Common myeloid progenitor, CD34-positive (primary cell): ENCODE measurements around the gene CD93.

ENCODE experiments used
- CTCF ChIA-PET: fragments of 350-600 bp; sonication (Branson Sonifier 250); formaldehyde crosslinking; loops from one replicate; lab custom pipeline; 2021; ENCODE audit warnings: antibody characterized with exemption; lab: Charles Lee
- POLR2A ChIA-PET: fragments of 350-600 bp; sonication (Branson Sonifier 250); formaldehyde crosslinking; loops from one replicate; lab custom pipeline; 2021; ENCODE audit warnings: antibody characterized with exemption; lab: Charles Lee
- DNase-seq, 3 donors: peaks; one replicate each; pipeline versions ENCODE4 v3.0.0 to v3.0.0-alpha.2; 2013
- H3K27ac ChIP-seq, 2 experiments: 1 replicate in 1 of 2; 2 replicates in 1 of 2; pipeline ENCODE4 v1.7.0; 2013; ENCODE audit warnings: inconsistent platforms in 2 of 2, low read length in 2 of 2, mild to moderate bottlenecking in 2 of 2, low read depth in 1 of 2, moderate library complexity in 1 of 2; ENCODE audit not compliant: severe bottlenecking in 2 of 2, insufficient read depth in 1 of 2, poor library complexity in 1 of 2
- H3K27me3 ChIP-seq, 5 experiments: replicated peaks in 2 of 5; 1 replicate in 3 of 5; 2 replicates in 2 of 5; pipeline versions ENCODE4 v1.6.1 to v1.7.0; 2013; ENCODE audit warnings: low read length in 4 of 5, mild to moderate bottlenecking in 2 of 5, moderate library complexity in 2 of 5, inconsistent platforms in 1 of 5; ENCODE audit not compliant: insufficient read depth in 5 of 5, control insufficient read depth in 4 of 5
- H3K36me3 ChIP-seq, 4 experiments: 1 replicate in 2 of 4; 2 replicates in 2 of 4; pipeline versions ENCODE4 v1.6.1 to v1.7.0; 2013; ENCODE audit warnings: low read length in 3 of 4, control low read depth in 1 of 4, mild to moderate bottlenecking in 1 of 4; ENCODE audit not compliant: control insufficient read depth in 4 of 4, insufficient read depth in 4 of 4
- H3K4me1 ChIP-seq, 4 experiments: 1 replicate in 3 of 4; 2 replicates in 1 of 4; pipeline versions ENCODE4 v1.6.1 to v1.7.1; 2013; ENCODE audit warnings: low read length in 3 of 4, mild to moderate bottlenecking in 3 of 4, control low read depth in 1 of 4, inconsistent platforms in 1 of 4, moderate library complexity in 1 of 4; ENCODE audit not compliant: control insufficient read depth in 4 of 4, insufficient read depth in 4 of 4; ENCODE audit errors: control extremely low read depth in 1 of 4
- H3K4me3 ChIP-seq, 7 experiments: 1 replicate in 4 of 7; 2 replicates in 3 of 7; pipeline versions ENCODE4 v1.5.1 to v1.7.0; 2013; ENCODE audit warnings: mild to moderate bottlenecking in 7 of 7, low read length in 6 of 7, moderate library complexity in 6 of 7, inconsistent platforms in 2 of 7, low read depth in 2 of 7, control low read depth in 1 of 7; ENCODE audit not compliant: insufficient read depth in 4 of 7, control insufficient read depth in 1 of 7; ENCODE audit errors: extremely low read depth in 1 of 7
- H3K9me3 ChIP-seq, 5 experiments: 1 replicate in 4 of 5; 2 replicates in 1 of 5; pipeline versions ENCODE4 v1.6.1 to v1.7.1; 2013; ENCODE audit warnings: low read length in 4 of 5, mild to moderate bottlenecking in 2 of 5, inconsistent platforms in 1 of 5, low read depth in 1 of 5, moderate library complexity in 1 of 5; ENCODE audit not compliant: control insufficient read depth in 4 of 5, insufficient read depth in 2 of 5; ENCODE audit errors: control extremely low read depth in 1 of 5
- WGBS: methylation state at CpG from one replicate; pipeline ENCODE4 v1.1.5; 2013; ENCODE audit not compliant: insufficient coverage; 5-methylcytosine and 5-hydroxymethylcytosine counted together

The CD93 gene

DNA sequence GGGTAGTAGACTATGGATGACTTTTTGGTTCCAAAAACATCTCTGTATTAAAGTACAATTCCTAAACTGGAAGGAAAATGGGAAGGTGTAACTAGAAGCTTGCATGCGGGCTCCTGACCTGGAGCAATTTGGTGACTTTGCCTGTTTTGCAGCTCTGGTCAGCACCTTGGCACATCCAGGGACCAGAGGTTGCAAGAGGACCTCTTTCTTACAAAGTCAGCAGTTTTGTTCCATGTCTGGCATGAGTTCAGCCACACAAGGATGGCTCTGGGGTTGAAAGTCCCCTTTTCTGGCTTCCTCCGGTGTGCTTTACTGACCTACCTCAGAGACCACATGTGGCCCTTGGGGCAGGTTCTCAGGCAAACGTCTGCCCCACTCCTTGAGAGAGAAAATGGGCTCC, 22.7 kb upstream of the CD93 start:
- 94% methylated on average over 3 of the region's 3 CpGs for WGBS
- H3K4me3 ChIP-seq, result no peak overlapping the region
- CTCF ChIA-PET, result no interaction called here
- H3K27me3 ChIP-seq, result no peaks in the 10 kb centered on the region
- POLR2A ChIA-PET, result no interaction called here
- peaks cover 2 to 23% (median 8%) of the 10 kb centered on the region in 4 experiments for H3K4me1 ChIP-seq
- DNase-seq, result no peak
- H3K27ac ChIP-seq, result no peak overlapping the region
- H3K36me3 ChIP-seq, result no peaks in the 10 kb centered on the region
- H3K9me3 ChIP-seq, result no peaks in the 10 kb centered on the region

DNA sequence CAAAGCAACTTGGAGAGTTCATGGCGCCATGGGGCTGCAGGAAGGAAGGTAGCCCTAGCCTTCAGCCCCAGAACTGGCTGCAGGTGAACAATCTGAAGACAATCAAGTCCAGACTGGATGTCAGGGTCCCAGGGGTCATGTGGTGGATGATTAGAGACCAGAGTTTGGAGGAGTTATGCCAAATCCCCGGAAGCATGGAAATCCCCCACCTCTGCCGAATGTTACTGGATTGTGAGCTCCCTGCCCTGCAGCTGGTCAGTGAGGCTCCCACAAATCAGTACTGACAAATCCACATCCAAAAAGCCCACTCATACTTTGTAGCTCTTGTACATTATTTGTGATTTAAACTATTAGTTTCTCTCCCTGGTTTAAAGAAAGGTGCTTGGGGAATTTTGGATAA, 21.3 kb upstream of the CD93 start:
- DNase-seq, result no peak
- no peak overlapping the region for H3K4me3 ChIP-seq
- CTCF ChIA-PET, result no interaction called here
- no peak overlapping the region for H3K27ac ChIP-seq
- peaks cover 2 to 19% (median 5%) of the 10 kb centered on the region in 4 experiments for H3K4me1 ChIP-seq
- POLR2A ChIA-PET, result interaction anchor here (0.7 kb wide), 1 partner anchor 11 kb away, joined by 3 read pairs; no protein-coding TSS in a partner anchor
- H3K9me3 ChIP-seq, result no peaks in the 10 kb centered on the region
- WGBS, result 100% methylated on average over 1 of the region's 3 CpGs
- H3K27me3 ChIP-seq, result no peaks in the 10 kb centered on the region
- no peaks in the 10 kb centered on the region for H3K36me3 ChIP-seq

DNA sequence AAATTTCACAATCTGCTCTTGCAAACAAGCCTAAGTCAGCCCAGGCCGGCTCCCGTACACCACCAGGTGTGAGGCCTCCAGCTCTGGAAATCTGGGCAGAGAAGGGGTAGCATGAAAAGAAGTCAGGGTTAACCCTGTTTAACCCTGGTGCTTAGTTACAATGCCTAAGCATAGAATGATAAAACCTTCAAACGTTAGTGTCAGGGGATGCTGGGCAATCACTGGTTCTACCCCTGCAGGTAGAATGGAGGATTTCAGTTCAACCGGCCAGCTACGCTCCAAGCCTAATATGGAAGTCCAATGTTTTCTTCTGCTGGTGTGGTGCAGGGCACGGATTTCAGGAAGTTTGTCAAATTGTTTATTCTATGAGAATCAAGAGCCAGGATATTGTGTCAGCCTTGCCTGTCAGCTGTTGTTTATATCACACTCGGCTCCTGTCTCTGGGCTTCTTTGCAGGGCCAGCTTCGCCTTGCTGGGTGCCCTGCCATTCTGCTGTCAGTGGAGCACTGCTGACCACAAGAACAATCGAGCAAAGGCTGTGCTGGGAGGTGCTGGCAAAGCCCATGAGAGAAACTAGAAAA, 20.2 kb upstream of the CD93 start:
- no peak for DNase-seq
- H3K4me1 ChIP-seq, result peaks cover 2 to 27% (median 12%) of the 10 kb centered on the region in 4 experiments
- POLR2A ChIA-PET, result no interaction called here
- CTCF ChIA-PET, result interaction anchor here (0.9 to 1.9 kb wide), 3 partner anchors 10 to 34 kb away, joined by 3 to 6 read pairs (median 4); no protein-coding TSS in a partner anchor
- no peaks in the 10 kb centered on the region for H3K27me3 ChIP-seq
- H3K27ac ChIP-seq, result no peak overlapping the region
- H3K36me3 ChIP-seq, result no peaks in the 10 kb centered on the region
- no peak overlapping the region for H3K4me3 ChIP-seq
- WGBS, result 85% methylated on average over 8 of the region's 9 CpGs
- H3K9me3 ChIP-seq, result no peaks in the 10 kb centered on the region

DNA sequence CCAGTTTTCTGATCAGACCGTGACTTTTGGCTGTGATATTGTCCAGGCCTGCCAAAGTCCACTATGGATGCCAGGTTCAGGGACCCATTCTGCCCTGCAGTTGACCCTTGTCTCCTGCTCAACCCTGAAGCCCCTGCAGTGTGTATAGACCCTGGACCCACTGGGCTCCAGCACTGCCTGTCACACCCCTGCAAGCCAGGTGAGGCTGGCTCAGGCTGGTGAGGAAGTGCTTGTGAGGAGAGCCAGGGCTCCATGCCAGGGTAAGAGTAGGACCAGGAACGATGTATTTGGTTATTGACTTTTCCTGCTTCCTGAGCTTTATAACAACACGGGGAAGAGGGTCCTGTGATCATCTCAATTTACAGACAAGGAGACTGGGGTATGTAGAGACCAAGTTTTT, 19.1 kb upstream of the CD93 start:
- no peaks in the 10 kb centered on the region for H3K9me3 ChIP-seq
- no peaks in the 10 kb centered on the region for H3K36me3 ChIP-seq
- no peak overlapping the region for H3K4me3 ChIP-seq
- CTCF ChIA-PET, result interaction anchor here (0.9 to 1.9 kb wide), 3 partner anchors 10 to 35 kb away, joined by 3 to 6 read pairs (median 4); no protein-coding TSS in a partner anchor
- whole genome bisulfite sequencing, result 80% methylated on average over 3 of the region's 3 CpGs
- no peak overlapping the region for H3K27ac ChIP-seq
- DNase-seq, result no peak
- no peaks in the 10 kb centered on the region for H3K27me3 ChIP-seq
- POLR2A ChIA-PET, result interaction anchor here (0.6 kb wide), 1 partner anchor 316 kb away, joined by 4 read pairs; the partner anchor contains the start of gene NAPB
- H3K4me1 ChIP-seq, result peaks cover 2 to 27% (median 12%) of the 10 kb centered on the region in 4 experiments

DNA sequence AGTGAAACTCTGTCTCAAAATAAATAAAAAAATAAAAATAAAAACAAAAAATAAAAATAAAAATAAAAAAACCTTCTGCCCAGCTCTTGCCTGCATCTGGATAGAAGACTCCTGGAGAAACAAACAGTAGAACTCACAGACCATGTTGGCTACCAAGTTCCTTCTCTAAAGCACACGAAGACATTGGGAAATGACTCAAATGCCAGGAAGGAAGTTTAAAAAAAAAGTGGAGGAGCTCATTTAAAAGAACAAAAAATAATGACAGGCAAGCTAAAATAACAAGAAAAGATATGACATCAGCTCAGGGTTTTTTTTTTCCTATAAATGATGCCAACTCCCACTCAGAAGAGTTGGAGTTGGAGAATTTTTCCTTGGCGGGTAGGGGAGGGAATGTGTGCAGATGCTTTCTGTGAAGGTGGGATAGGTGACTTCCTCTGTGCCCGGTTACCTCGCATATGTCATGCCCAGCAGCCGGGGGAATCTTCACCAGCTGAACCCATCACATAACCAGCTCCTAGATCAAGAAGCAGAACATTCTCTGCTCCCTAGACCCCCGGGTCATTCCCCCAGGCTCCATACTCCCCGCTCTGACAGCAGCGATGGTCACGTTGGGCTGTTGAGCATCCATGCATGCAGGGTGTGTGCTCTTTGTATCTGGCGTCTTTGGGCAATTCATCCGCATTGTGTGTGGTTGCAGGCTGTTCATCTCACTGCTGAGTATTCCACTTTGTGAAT, 17.3 kb upstream of the CD93 start:
- DNase-seq, result peak in 2 of 3 donors; percentile 43 to 61
- no peaks in the 10 kb centered on the region for H3K27me3 ChIP-seq
- ChIA-PET CTCF (interaction anchor here (2.6 kb wide), 1 partner anchor 9 kb away, joined by 19 read pairs; no protein-coding TSS in a partner anchor), POLR2A (interaction anchor here (0.6 kb wide), 2 partner anchors 13 to 106 kb away, joined by 3 to 4 read pairs; no protein-coding TSS in a partner anchor)
- no peaks in the 10 kb centered on the region for H3K9me3 ChIP-seq
- 75% methylated on average over 6 of the region's 11 CpGs for WGBS
- no peak overlapping the region for H3K27ac ChIP-seq
- H3K4me3 ChIP-seq, result no peak overlapping the region
- no peaks in the 10 kb centered on the region for H3K36me3 ChIP-seq
- peaks cover 2 to 27% (median 12%) of the 10 kb centered on the region in 4 experiments for H3K4me1 ChIP-seq

DNA sequence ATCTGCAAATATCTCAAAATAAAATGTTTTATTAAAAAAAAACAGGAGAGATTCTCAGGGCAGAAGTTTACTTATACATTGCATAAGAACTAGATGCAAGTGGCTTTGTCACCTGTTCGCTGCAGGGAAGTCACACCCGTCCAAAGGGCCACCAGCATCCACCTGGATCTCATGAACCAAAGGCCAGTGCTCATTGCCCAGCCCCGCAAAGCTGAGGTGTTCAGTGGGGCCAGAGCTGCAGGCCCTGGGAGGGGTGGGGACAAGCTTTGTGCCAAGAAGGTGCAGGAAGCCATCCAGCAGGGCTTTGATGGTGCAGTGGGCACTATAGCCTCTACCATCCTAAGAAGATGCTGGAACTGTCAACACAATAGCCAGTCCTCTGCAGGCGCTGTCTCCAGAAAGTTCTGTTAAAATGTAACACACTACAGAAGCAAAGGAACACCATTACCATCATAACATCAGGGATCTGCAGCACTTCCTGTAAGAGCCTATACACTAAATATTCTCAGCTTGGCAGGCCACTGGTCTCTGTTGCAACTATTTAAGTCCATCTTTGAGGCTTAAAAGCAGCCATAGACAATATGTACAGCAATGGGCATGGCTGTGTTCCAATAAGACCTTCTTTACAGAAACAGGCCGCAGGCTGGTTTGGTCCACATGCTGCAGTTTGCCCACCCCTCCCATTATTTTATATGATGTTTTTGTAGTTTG, 15.7 kb upstream of the CD93 start:
- Histone ChIP-seq H3K27ac (no peak overlapping the region), H3K9me3 (no peaks in the 10 kb centered on the region), H3K4me3 (no peak overlapping the region), H3K27me3 (peaks cover 0 to 2% (median 0%) of the 10 kb centered on the region in 5 experiments), H3K36me3 (no peaks in the 10 kb centered on the region), H3K4me1 (peaks cover 0 to 27% (median 12%) of the 10 kb centered on the region in 4 experiments)
- ChIA-PET POLR2A (no interaction called here), CTCF (interaction anchor here (0.7 to 2.6 kb wide), 2 partner anchors 11 to 13 kb away, joined by 3 to 19 read pairs; no protein-coding TSS in a partner anchor)
- 100% methylated on average over 4 of the region's 5 CpGs for WGBS
- no peak for DNase-seq
